LHCN-M2 (cell line): ENCODE results near the gene KCNQ1. TPM values are rescaled to one million over a fixed set of nuclear protein-coding genes. Genes with fewer than 3 reads are reported as not detected.
A peak's percentile ranks its signal among the peaks of the same experiment; 100 is the strongest.

Experiments used
- DNase-seq: peaks from one replicate; pipeline ENCODE4 v3.0.0-alpha.2; 2012; ENCODE audit warnings: low read depth
- total RNA-seq: library from RNA; depleted of rRNA; stranded (reverse); fragments of >200 nt; gene quantifications from 2 replicates; pipeline ENCODE4 v1.2.3, GENCODE V29; 2014

KCNQ1 gene
- total RNA-seq, 1 experiment from 2014 or later = not detected

DNA sequence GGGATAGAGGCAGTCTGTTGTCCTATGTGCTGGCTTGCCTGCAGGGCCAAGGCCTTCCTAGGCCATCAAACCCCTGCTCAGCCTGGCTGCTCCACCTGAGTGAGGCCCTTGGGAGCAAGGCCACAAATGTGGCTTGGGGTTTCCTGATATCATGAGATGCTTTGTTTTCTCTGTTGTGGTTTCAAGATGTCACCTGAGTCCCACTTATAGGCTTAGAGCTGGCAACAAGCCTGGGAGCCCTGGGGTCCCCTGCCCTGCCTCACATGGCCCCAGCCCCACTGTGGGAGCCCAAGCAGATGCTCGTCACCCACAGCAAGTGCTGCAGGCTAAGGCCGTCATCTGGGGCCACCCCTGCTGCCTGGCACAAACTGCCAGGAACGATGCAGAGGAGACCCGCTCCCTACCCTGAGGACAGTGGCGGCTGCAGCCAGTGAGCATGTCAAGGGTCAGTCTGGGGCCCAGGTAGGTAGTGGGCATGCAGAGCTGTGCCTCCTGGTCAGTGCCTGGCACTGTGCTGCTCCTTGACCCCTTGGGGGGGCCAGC, 330.3 kb downstream of the KCNQ1 start:
- DNase-seq = no peak

DNA sequence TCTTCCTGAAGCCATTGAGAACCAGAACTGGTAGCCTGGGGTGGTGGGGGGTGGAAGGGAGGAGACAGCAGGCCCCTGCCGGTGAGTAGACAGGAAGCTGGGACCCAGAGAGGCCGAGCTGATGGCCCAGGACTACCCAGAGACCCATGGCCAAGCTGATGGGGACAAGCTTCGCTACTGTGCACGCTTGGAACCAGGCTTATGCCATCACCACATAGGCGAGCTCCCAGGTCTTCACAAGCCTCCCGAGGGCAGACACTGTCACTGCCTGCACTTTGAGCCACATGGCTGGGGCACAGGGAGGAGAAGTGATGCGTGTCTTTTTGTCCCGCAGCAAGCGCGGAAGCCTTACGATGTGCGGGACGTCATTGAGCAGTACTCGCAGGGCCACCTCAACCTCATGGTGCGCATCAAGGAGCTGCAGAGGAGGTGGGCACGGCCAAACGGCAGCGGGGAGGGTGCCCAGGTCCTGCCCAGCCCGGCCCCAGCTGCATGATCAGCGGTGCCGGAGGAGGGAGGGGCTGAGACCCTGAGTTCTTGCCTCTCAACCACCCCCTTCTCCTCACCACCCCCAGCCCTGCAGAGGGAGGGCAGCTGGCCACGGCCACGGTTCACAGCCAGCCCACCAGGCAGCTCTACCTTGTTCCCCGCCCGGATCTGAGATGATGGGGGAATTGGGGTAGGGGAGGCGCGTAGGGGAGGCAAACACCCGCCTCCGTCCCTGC, 331.0 kb downstream of the KCNQ1 start:
- DNase-seq = no peak

DNA sequence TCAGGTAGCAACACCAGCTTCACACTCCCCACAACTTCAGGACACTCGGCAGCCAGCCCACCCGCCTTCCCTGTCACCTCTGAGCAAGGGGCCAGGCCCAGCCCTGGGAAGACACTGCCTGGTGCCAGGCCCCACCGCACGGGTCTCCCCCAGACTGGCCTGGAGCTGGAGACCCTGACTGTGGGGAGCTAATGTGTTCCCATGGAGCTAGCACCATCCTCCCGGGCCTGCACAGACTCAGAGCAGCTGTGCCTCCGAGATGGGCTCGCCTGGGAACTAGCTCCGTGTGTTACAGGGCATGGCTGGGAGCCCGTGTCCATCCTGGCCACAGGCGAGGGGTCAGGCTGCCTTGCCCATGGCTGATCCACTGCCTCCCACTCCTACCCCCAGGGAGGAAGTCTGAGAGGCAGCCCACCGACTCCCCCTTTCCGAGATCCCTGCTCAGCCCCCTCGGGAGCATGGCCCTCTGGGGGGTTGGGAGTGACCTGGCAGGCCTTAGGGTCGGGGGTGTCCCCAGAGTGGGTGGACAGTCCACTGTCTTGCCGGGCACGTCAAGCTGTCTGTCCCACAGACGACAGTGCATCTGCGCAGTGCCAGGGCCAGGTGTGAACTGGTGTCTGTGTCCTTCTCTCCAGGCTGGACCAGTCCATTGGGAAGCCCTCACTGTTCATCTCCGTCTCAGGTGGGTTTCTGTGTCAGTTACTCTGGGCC, 331.7 kb downstream of the KCNQ1 start:
- no peak for DNase-seq

DNA sequence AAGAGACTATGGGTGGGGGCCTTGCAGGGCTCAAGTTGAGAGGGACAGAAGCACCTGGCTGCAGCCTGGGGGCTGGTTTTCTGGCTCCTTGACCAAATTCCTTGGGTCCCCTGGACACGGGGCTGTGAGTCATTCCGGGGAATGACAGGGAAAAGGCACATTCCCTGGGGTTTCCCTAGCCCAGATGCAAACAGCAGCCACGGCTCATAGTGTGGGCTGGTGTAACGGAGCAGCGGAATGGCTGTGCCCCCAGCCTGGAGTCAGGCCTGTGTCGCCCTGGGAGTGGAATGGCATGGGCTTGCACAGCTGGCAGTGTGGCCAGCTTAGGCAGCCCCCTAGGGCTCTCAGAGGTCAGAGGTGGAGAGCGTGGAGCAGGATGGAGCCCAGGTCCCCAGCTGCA, 332.6 kb downstream of the KCNQ1 start:
- peak; percentile 45 for DNase-seq

DNA sequence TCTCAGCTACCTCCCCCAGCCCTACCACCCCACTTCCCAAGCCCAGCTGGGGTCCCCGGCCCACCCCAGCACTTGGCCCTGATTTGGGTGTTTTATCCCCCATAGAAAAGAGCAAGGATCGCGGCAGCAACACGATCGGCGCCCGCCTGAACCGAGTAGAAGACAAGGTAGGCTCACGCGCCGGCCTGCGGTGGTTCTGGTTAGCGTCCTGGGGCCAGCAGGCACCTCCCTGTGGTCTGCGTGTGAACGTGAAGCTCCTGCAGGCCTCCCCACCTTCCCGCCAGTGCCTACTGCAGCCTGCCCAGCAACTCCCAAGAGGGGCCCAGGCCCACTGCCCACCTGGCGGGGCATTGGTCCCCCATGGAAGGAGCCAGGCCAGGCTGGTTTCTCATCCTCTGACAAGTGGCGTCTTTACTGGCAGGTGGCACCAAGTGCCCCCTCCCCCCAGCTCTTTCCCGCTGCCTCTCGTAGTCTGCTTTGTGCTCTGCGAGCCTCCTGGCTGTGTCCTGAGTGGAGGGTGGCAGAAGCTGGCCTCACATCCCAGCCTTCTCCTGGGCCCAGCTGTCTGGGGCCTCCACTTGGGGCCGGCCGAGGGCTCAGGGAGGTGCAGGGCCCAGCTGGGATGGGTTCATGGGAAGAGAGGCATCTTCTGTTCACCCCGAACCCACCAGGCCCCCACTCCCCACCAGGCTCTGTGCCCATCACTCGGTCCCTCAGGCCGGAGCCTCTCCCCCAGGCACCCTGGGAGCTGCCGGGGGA, 333.2 kb downstream of the KCNQ1 start:
- DNase-seq = no peak

DNA sequence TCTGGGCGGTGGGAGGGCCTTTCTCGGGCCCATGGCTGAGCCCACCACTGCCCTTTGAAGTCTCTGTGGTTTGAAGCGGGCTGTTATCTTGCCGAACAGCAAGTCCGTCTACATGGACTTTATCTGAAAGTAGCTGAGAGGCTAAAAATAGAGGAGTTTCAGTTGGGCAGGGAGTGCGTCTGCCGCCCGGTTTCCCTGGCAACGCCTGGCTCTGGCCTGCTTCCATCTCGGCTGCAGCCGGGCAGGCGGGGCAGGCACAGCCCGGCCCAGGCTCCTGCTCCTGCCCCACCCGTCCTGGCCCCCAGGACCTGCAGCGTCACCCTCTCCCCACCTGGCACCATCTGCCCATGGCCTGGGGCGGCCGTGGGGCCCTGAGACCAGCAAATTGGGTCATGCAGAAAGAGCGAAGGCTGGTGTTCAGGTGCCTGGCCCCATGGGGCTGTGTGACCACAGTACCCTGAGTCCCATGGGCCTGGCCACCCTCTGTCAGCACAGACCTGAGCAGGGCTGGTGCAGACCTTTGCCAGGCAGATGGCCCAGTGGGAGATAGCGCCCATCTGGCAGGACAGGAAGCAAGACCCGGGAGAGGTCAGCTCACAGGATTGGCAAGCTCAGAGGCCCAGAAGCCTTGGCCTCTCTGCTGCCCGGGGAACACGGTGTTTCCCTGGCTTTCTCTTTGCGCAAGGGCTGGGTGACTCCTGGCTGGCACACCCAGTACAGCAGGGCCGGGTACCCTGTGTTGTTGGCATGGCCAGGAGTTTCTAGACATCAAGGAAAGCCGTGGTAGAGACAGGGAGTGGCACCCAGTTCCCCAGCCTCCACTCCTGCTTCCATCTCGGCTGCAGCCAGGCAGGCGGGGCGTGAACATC, 334.1 kb downstream of the KCNQ1 start:
- peak; percentile 72 for DNase-seq

DNA sequence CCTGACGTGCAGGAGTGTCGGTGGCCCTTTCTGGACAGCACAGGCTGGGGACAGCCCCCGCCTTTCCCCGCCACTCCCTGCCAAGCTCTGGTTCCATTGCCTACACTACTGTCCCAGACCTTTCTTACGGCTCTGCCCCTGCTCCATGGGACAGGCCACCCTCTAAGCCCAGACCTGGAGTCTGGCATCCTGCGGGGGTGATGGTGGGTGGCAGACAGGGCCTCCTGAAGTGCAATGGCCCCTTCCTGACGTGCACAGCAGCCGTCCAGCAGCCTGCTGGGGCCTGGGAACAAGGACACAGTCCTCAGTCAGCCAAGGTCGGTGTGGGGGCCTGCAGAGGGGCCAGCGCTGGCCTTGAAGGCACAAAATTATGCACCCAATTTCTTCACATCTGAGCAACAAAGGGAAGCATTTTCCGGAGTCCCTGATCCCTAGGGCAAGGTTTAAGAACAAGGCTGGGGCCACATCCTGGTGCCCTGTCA, 334.7 kb downstream of the KCNQ1 start:
- no peak for DNase-seq

DNA sequence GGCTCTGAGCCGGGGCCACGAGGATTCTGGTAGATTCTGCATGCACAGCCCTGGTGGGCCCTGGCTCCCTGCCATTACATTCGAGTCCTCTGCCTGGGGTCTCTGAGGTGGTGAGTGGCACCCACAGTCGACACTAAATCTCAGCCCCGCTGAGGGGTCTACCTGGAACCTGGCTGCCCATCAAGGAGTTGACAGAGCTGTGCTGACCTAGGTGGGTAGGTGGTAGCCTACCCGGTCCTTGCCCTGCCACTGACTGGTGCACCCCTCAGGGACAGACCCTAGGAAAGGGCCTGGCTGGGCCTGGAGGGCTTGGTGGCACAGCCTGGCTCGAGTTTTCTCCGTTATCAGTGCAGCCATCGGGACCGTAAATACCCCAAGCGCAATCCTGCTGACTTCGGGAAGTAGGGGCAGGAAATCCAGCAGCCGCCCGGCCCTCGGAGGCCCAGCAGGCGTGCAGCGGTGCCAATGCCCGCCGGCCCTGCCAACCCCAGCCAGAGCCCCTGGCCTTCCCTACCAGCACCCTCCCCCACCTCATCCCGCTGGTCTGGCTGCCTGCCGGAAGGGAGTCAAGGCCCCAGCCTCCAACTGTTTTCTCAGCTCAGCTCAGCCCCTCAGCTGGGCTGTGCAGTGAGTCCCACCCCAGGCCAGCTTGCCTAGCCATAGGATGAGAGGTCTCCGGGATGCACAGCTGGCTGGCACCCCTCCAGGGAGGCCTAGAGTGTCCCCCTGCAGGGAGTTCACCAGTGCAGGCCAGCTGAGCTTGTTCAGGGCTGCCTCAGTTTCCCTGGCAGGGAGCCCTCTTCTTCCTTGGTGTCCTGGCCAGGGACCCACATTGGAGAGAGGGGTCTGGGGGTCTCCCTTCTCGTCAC, 335.4 kb downstream of the KCNQ1 start:
- DNase-seq = no peak

DNA sequence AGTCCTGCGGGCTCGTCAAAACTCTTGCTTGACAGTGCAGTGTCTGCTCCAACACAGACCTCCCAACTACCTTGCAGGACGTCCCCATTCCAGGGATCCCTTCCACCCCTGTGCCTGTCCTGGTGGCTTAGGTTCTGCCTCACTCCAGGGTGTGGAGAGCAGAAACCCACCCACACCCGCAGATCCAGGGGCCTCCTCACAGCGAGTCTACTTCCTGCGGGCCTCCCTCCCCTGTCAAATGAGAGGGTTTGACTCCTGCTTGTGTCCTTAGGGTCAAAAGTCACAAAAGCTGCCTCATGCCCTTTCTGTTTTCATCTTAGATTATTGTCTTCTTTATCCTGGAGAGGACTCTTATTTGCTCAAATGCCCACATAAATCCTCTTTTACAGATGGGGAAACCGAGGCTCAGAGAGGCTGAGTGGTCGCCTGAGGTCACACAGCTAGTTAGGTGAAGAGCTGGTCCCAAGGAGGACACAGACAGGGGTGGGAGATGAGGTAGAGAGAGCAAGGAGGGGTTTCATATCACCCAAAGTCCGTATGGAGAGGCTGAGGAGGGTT, 336.1 kb downstream of the KCNQ1 start:
- no peak for DNase-seq

DNA sequence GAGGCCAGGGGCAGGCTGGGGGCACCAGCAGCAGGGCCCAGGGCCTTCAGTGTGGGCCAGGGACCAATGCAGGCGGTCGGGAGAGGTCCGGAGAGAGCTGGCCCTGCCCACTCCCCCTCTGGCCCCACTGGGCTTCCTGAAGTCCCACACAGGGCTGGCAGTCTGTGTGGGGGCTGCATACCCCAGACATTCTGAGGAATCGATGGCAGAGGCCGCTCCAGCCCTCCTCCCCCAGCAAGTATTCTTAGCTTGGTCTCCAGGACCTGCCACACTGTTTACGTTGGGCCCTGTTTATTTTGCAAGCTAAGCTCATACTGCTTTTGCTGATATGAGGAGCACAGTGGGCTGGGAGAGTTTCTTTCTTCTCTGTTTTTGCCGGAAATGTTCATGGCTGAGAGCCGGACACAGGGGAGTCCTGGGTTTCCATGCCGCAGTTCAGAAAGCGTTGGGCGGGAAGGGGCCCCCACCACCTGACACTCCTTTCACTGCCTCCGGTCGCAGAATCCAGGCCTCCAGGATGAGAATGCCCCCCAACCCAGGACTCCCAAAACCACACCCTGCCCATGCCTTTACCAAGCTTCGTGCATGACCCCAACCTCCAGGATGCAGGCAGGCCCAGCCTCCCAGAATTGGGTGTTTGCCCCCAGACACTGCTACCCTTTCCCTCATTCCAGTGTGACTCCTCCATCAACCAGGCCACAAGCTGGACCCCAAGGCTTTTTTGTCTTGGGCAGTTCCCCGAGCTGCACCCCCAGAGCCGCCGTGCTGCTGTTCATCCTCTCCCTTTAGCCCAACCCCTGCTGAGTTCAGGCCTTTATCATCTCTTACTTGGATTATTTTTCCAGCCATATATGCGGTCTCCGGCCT, 336.8 kb downstream of the KCNQ1 start:
- no peak for DNase-seq

DNA sequence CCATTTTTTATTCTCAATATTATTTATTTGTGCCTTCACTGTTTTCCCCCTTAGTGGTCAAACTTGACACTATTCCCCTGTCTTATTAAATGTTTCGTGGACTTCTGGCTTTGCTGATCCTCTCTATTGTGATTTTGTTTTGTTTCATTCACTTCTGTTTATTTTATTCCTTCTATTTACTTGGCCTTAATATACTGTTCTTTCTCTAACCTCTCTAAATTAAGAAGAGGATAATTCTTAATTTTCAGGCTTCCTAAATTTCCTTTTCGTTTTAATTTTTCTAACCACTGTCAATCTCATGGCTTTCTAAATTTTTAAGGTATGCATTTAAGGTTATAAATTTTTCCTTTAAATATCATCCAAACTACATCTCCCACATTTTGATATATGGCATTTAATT, 338.0 kb downstream of the KCNQ1 start:
- no peak for DNase-seq

DNA sequence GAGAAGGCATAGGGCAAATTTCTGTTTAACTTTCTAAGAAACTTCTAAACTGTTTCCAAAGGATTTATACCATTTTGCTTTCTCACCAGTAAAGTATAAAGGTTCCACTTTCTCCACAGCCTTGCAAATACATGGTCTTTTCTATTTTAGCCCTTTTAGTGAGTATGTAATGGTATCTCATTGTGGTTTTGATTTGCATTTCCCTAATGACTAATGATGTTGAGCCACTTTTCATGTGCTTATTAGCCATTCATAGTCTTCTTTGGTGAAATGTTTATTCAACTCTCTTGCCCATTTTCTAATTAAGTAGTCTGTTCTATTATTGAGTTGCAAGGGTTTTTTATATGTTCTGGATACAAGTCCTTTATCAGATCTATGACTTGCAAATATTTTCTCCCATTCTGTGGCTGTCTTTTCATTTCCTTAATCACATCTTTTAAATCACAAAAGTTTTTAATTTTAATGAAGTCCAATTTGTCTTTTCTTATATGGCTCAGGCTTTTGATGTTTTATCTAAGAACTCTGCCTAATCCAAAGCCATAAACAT, 338.8 kb downstream of the KCNQ1 start:
- peak; percentile 5 for DNase-seq

DNA sequence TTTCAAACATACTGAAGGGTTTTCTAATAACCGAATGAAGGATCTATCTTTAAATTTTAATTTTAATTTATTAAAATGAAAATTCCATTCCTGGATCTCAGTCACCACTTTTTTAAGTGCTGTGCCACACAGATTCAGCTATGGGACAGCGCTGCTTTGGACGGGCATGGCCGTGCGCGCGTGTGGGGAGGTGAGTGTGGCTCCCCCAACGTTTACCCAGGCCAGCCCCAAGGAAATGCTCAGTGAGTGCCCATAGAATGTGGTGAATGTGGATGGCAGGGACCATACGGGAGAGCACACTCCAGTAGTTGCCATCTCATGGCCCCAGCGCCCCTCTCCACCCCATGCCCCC, 343.0 kb downstream of the KCNQ1 start:
- no peak for DNase-seq

DNA sequence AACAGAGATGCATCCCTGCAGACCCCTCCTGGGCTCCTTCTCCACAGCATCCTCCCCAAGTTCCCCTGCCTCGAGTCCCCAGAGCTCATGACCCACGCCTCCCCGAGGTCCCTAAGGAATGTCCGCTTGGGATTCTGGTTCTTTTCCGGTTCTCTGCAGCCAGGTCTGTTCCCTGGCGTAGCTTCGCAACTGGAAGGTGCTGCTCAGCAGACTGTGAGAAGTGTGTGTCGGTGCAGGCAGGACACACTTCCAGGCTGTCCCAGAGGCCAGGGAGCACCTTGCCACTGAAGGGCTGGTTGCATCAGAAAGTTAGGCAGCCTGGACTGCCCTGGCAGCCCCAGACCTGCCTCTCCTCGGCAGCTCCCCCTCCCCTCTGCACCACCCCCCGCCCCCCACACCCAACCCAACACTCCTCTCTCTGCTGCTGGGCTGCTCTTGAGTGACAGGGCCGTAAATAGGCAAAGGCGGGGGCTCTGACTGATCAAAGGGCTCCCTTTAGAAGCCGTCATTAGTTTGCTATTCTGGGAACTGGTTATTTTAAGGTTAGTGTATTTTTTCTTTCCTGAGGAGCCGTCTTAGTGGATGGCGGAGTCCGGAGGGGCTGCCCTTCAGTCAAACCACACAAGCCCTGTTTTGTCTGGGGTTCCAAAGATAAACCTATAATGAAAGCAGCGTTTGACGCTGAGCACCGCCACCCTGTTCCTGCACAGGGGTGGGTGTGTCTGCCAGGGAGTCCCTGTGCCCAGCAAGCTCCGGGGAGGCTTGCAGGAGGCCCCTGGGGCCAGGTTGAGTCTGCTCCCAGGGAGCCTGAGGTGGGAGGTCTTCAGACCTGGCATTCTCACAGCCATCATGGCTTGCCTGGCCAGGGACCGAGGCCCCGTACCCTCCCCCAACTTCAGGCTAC, 343.6 kb downstream of the KCNQ1 start:
- no peak for DNase-seq

DNA sequence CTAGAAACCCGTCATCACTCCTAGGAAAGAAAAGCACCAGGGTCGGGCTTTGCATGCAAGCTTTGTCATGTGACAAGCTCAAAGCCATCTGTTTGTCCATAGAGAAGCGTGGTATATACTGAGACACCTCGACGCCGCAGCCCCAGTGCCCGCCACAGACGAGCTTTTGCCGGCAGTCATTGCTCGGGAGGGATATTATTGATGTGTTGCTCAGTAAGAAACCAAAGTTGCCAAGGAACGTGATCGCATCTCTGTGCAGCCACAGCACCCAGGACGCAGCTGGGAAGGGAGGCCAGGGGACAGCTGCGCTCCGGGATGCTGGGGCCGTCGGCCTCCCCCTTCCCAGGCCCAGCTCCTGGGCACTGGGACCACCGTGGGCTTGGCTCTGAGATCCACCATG, 344.5 kb downstream of the KCNQ1 start:
- no peak for DNase-seq

DNA sequence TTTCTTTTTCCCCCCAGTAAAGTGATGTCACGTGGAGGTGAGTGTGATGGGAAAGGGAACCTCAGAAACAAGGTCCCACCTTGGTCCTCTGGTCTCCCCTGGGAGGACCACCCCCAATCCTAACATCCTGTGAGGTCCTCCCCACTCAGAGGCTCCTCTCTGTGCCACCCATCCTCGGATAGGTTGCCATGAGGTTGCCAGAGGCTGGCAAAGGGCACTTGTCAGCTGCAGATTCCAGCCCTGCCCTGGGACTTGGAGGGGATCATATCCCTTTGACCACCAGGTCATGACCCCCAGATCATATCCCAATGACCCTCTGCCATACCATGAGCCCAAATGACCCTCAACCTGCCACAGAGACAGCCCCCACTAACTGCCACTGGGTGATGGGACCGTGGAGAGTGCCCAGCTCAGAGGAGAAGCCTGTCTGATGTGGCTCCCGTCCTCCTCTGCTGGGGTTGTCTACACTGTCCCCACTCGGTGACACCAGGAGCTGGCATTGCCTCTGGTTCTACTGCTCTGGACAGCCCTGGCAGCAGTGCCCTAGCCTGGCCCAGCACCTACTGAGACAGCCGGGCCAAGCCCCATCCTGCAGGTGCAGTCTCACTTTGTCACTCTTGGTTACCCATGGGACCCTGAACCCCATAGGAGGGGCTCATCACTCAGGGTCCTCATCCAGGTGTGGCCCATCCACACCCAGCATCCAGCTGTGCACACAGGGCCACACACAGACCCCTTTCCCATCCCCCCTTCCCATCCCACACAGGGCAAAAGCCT, 345.2 kb downstream of the KCNQ1 start:
- no peak for DNase-seq

DNA sequence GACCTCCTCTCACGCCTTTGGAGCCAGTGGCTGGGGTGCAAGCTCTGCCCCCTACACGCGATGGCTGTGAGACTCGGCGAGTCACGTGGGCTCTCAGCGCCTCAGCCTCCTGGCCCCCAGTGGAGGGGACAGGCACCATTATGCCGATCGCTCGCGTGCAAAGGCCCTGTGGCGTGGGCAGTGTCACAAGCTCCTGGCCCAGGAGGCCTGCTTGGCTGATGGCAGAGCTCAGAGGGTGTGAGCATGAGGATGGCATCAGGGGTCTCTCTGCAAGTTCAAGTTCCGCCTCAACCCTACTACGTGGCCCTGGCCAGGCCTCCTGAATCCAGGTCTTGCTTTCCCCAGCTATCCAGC, 345.7 kb downstream of the KCNQ1 start:
- no peak for DNase-seq
